Lower leg skin (tissue), 4 donors: ENCODE measurements around the gene CLASP1. TPM values are rescaled to one million over a fixed set of nuclear protein-coding genes. Genes with fewer than 3 reads are reported as not detected.

Experiments used
- DNase-seq, 2 donors: peaks; one replicate each; pipeline ENCODE4 v3.0.0-alpha.2; 2019; ENCODE audit warnings: low spot score in 2 of 2
- H3K4me3 ChIP-seq: fragments of 200-600 bp; sonication (generic); 2 replicates; pipeline ENCODE4 v1.5.1; 2017; ENCODE audit warnings: mild to moderate bottlenecking, low read depth; ENCODE audit not compliant: poor library complexity, severe bottlenecking
- POLR2A ChIP-seq, 2 donors: fragments of 450-650 bp; IDR thresholded peaks; one replicate each; pipeline ENCODE4 v1.6.1; 2016 to 2017; ENCODE audit warnings: antibody characterized with exemption in 2 of 2, mild to moderate bottlenecking in 1 of 2, moderate library complexity in 1 of 2
- WGBS, 2 donors: methylation state at CpG; one replicate each; pipeline ENCODE4 v1.1.5; 2018; 5-methylcytosine and 5-hydroxymethylcytosine counted together
- intact Hi-C: fragments of 100-400 bp; cut with DNase I; formaldehyde crosslinking; loops from one replicate; pipeline ENCODE4 v1.15.0; 2023; ENCODE audit warnings: low total_unique reads
- total RNA-seq, 4 donors: library from RNA; depleted of rRNA; stranded (reverse); fragments of >200 nt; gene quantifications; one replicate each; pipeline ENCODE4 v1.1.0, GENCODE V29; 2016
- TF ChIP-seq, protein P1 (sequence below), 3 donors: fragments of 450-650 bp; IDR thresholded peaks; one replicate each; pipeline ENCODE4 v1.5.1; 2016; ENCODE audit warnings: antibody characterized with exemption in 3 of 3, mild to moderate bottlenecking in 3 of 3, moderate library complexity in 2 of 3

CLASP1 gene
- total RNA-seq, 4 donors from 2014 or later: 56.8 to 88.4 (median 69.0) TPM

DNA sequence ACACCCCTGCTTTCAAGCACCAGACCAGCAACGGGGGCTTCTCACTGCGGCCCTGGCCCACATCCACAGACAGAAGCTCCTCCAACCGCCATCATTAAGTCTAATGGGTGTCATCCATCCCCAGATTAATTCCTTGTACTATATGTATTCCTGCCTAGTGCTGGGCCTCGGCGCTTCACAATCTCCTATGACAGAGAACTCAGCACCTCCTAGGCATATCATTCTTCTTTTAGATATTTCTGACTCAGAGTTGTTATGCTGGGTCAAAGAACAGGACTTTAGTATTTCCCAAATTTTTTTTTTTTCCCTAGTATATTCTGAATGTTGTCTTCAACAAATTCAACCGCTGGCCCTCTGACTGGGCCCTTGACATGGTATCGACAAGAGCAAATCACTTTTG is 281.1 kb downstream of the CLASP1 start:
- 95 to 96% methylated on average over 7 of the region's 7 CpGs for WGBS, 2 donors
- no peak for DNase-seq
- no peak overlapping the region for H3K4me3 ChIP-seq
- TF ChIP-seq, protein P1, sequence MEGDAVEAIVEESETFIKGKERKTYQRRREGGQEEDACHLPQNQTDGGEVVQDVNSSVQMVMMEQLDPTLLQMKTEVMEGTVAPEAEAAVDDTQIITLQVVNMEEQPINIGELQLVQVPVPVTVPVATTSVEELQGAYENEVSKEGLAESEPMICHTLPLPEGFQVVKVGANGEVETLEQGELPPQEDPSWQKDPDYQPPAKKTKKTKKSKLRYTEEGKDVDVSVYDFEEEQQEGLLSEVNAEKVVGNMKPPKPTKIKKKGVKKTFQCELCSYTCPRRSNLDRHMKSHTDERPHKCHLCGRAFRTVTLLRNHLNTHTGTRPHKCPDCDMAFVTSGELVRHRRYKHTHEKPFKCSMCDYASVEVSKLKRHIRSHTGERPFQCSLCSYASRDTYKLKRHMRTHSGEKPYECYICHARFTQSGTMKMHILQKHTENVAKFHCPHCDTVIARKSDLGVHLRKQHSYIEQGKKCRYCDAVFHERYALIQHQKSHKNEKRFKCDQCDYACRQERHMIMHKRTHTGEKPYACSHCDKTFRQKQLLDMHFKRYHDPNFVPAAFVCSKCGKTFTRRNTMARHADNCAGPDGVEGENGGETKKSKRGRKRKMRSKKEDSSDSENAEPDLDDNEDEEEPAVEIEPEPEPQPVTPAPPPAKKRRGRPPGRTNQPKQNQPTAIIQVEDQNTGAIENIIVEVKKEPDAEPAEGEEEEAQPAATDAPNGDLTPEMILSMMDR (IDR thresholded peaks at IDR 0.05): no peak
- no peak for TF ChIP-seq POLR2A (IDR thresholded peaks at IDR 0.05)
- intact Hi-C loops: no loop called here

DNA sequence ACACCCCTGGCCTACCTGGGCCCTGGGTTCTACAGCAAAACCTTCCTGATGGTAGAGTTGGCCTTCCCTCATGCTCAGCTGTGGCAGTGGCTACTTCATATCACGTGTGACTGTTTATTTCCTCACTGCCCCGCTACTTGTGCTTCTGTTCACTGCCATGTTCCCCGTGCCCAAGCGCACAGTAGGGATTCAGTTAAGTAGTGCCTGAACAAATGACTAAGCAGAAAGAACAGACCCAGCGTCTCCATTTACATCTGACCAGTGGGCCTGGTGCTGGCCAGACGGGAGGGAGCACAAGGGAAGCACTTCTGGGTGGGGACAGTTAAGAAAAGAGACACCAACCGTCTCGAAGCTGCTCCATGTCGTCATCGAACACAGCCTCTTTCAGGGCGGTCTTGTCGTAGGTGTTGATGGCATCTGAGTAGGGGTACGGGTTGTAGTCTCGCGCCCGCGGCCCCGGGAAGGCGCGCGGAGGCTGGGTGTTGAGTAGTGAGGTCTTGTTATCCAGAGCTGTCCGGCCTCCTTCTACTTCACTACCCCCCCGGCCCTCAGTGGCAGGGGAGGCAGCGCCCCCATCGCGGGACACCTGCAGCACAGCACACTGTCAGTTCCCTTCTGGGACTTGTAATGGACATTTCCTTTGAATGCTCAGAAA is 281.9 kb downstream of the CLASP1 start:
- TF ChIP-seq POLR2A (IDR thresholded peaks at IDR 0.05): no peak
- TF ChIP-seq, protein P1 (IDR thresholded peaks at IDR 0.05): no peak
- intact Hi-C loops: no loop called here
- 95 to 96% methylated on average over 26 of the region's 26 CpGs for WGBS, 2 donors
- no peak overlapping the region for H3K4me3 ChIP-seq
- no peak for DNase-seq

DNA sequence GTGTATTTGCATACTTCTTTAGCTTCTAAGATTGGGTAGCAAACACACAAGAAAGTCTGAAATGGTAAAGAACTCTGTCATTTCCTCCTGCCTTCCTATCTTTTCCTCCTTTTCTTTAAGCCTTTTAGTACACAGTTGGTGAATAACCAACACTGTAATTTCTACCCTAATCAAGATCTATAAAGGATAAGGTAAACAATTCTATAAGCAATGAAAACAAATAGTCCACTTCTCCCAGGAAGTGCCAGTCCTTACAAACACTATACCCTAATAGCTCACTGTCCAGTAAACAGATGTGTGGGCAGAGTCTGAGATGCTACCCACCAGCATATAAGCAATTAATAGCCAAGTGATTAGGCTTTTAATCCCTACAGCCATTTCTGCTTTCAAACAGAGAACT is 283.2 kb downstream of the CLASP1 start:
- no peak overlapping the region for H3K4me3 ChIP-seq
- DNase-seq: no peak
- intact Hi-C loops: no loop called here
- TF ChIP-seq, protein P1 (IDR thresholded peaks at IDR 0.05): no peak
- TF ChIP-seq POLR2A (IDR thresholded peaks at IDR 0.05): no peak

DNA sequence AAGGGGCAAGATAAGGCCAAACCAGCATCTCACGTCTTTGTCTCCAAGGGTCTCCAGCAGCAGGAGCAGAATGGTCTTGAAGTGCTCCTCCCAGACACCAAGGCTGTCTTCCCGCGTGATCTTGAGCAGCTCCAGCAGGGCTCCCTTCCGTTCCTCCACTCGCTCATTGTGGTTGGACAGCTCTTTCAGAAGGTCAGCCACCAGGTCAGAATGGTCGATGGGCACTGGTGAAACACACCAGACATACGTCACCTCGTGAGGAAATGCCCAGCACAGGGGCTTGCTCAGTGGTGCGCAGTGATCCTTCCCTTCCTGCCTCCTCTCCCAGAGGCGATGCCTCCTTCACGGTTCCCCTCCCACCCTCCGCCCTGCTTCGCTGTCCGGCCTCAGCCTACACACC is 284.2 kb downstream of the CLASP1 start:
- no peak for DNase-seq
- no peak for TF ChIP-seq POLR2A (IDR thresholded peaks at IDR 0.05)
- TF ChIP-seq, protein P1 (IDR thresholded peaks at IDR 0.05): no peak
- H3K4me3 ChIP-seq: no peak overlapping the region
- 91 to 95% methylated on average over 14 of the region's 14 CpGs for WGBS, 2 donors
- intact Hi-C loops: no loop called here

DNA sequence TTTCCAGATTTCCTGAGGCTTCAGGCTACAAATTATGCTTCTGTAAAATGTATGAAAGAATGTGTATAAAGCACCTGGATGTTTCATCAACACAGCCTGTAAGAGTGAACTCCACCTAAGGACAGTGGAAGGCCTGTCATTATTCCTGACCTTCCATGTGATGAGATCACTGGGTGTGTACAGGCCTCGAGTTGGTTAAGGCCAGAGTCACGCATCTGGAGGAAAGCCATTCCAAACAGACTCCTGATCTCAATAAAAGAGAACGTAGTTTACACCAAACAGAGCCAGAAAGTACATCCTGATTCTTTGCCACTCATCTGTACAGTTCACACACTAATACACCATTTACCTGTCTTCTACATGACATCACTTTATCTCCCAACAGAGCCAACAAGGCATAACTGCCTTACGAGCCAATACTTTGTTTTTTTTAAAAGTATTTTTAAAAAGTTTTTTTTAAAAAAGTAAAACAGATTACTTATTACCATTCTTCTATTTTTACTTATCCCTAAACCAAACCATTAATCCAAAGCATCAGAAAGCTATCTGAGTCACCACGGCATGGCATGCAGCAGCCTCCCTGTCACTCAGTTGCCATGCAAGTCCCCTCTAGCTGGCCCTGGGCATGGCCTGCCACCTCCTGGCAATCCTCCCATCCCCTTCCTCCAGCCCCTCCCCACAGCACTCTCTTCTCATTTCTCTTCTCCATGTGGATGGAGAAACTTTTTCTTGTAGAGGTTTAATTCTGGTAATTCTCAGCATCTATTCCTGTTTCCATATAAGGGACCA is 285.4 kb downstream of the CLASP1 start:
- DNase-seq: peak in 1 of 2 donors; percentile 63
- intact Hi-C loops: no loop called here
- WGBS, 2 donors: 36 to 38% methylated on average over 5 of the region's 5 CpGs

More for the DNA sequence above, 285.4 kb downstream of the CLASP1 start:
- H3K4me3 ChIP-seq: no peak overlapping the region
- TF ChIP-seq, protein P1 (IDR thresholded peaks at IDR 0.05): no peak
- TF ChIP-seq POLR2A (IDR thresholded peaks at IDR 0.05): no peak
